ENCODE measurements around the gene CTF1.
A peak's percentile ranks its signal among the peaks of the same experiment; 100 is the strongest.

Gene CTF1

GRCh38 chr16:30907064-30907463, 10.7 kb downstream of the CTF1 start:
- no peak for DNase-seq (ENCODE audit: low read depth, low spot score)

- no peak for DNase-seq (ENCODE audit: low read depth, low spot score)
Observed at GRCh38 chr16:30910427-30911029, 14.1 kb downstream of the CTF1 start.

- DNase-seq (ENCODE audit: low read depth, low spot score): no peak
Observed at GRCh38 chr16:30912794-30913412, 16.5 kb downstream of the CTF1 start.

- DNase-seq (ENCODE audit: low read depth, low spot score): no peak
Observed at GRCh38 chr16:30914830-30915229, 18.4 kb downstream of the CTF1 start.

- no peak for DNase-seq (ENCODE audit: low read depth, low spot score)
Observed at GRCh38 chr16:30918614-30919013, 22.2 kb downstream of the CTF1 start.

GRCh38 chr16:30920891-30921290, 24.5 kb downstream of the CTF1 start:
- DNase-seq (ENCODE audit: low read depth, low spot score): no peak

GRCh38 chr16:30921459-30921747, 25.0 kb downstream of the CTF1 start:
- no peak for DNase-seq (ENCODE audit: low read depth, low spot score)

GRCh38 chr16:30921748-30922419, 25.5 kb downstream of the CTF1 start:
- peak; percentile 83 for DNase-seq (ENCODE audit: low read depth, low spot score)

GRCh38 chr16:30922420-30922959, 26.1 kb downstream of the CTF1 start:
- peak; percentile 99 for DNase-seq (ENCODE audit: low read depth, low spot score)

- peak; percentile 100 for DNase-seq (ENCODE audit: low read depth, low spot score)
Observed at GRCh38 chr16:30922960-30923535, 26.6 kb downstream of the CTF1 start.

GRCh38 chr16:30923554-30924075, 27.2 kb downstream of the CTF1 start, which contains the start of gene FBXL19:
Gene FBXL19 (plus strand): TSS chr16:30923572. CDS start chr16:30925755, 2,183 bp downstream.
- DNase-seq (ENCODE audit: low read depth, low spot score): no peak

- no peak for DNase-seq (ENCODE audit: low read depth, low spot score)
Observed at GRCh38 chr16:30924076-30924912, 27.9 kb downstream of the CTF1 start.

- DNase-seq (ENCODE audit: low read depth, low spot score): no peak
Observed at GRCh38 chr16:30924913-30925631, 28.7 kb downstream of the CTF1 start.

GRCh38 chr16:30925632-30925987, 29.2 kb downstream of the CTF1 start:
- no peak for DNase-seq (ENCODE audit: low read depth, low spot score)

- no peak for DNase-seq (ENCODE audit: low read depth, low spot score)
Observed at GRCh38 chr16:30925995-30926811, 29.8 kb downstream of the CTF1 start.

- no peak for DNase-seq (ENCODE audit: low read depth, low spot score)
Observed at GRCh38 chr16:30926937-30927788, 30.7 kb downstream of the CTF1 start.

GRCh38 chr16:30927789-30928378, 31.5 kb downstream of the CTF1 start:
- DNase-seq (ENCODE audit: low read depth, low spot score): no peak

GRCh38 chr16:30928390-30928789, 32.0 kb downstream of the CTF1 start:
- DNase-seq (ENCODE audit: low read depth, low spot score): no peak

- no peak for DNase-seq (ENCODE audit: low read depth, low spot score)
Observed at GRCh38 chr16:30929167-30929566, 32.8 kb downstream of the CTF1 start.
